NCI-H146 (cell line): ENCODE results near the gene DTYMK.
"Not testable (repeated sequence)": the region's sequence is repeated elsewhere in the genome, so short reads cannot be mapped to it uniquely, and the experiment has no call there.

Experiments used
- DNase-seq: peaks from one replicate; lab custom pipeline; 2025; lab: John Stamatoyannopoulos, UW

Gene DTYMK, protein sequence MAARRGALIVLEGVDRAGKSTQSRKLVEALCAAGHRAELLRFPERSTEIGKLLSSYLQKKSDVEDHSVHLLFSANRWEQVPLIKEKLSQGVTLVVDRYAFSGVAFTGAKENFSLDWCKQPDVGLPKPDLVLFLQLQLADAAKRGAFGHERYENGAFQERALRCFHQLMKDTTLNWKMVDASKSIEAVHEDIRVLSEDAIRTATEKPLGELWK

DNA sequence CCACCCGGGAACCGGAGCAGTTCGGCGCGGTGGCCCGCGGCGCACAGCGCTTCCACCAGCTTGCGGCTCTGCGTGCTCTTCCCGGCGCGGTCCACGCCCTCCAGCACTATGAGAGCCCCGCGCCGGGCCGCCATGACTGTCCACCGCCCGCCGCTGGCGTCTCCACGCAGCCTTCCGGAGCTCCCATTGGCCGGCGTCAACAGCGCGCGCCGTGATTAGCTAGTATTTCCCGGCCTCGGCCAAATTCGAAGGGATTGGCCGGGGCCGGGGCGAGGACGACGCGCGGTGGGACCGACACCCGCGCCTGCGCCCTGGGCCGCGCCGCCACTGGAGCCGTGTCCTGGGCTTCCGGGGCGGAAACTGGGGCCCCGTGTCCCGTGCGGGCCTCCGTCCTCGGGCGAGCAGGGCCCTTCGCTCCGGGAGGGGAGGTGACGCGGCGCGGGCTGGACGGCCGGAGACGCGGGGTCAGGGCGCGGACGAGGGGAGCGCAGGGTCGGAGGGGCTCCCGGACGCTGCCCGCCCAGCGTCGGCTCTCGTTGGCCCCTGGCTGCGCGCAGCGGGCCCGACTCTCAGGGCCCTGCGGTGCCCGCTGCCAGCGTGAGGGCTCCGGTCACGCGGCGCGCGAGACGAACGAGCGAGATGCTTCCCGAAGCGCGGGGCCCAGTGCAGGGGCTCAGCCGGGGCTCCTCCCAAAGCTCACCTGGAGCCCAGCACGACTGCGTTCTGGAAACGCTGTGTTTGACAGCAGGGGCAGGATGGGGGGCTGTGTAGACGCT lies at the start of gene DTYMK:
DTYMK (minus strand) TSS at position 166 of the 776 bp plus-strand sequence; CDS start at position 134, 32 bp downstream.
- DNase-seq = peak; percentile 92

- DNase-seq = no peak
Observed at GRCh38 chr2:241736111-241736510, 49.5 kb upstream of the DTYMK start.

- DNase-seq = peak; percentile 75
Observed at GRCh38 chr2:241734467-241735208, 48.0 kb upstream of the DTYMK start, which contains the start of gene D2HGDH. TSS of gene D2HGDH (plus strand) at chr2:241734630. CDS start at chr2:241735225, 595 bp downstream.

DNA sequence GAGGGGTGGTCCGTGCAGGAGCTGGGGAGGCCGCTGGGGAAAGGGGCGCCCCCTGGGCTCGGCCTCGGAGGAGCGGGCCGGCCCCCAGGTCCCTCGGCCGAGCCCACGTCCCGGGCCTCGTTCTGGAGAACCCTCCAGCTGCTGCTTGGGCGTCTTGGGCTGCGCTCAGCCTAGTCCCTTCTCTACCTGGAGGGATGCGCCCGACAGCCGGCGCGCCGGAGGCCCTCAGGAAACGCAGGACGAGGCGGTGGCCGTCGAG lies 47.5 kb upstream of the DTYMK start:
- no peak for DNase-seq

- no peak for DNase-seq
Observed at GRCh38 chr2:241733391-241734207, 47.0 kb upstream of the DTYMK start.

- not testable (repeated sequence) for DNase-seq
Observed at GRCh38 chr2:241732513-241733186, 46.0 kb upstream of the DTYMK start.

- no peak for DNase-seq
Observed at GRCh38 chr2:241730671-241731293, 44.2 kb upstream of the DTYMK start.

- no peak for DNase-seq
Observed at GRCh38 chr2:241729868-241730267, 43.3 kb upstream of the DTYMK start.

DNA sequence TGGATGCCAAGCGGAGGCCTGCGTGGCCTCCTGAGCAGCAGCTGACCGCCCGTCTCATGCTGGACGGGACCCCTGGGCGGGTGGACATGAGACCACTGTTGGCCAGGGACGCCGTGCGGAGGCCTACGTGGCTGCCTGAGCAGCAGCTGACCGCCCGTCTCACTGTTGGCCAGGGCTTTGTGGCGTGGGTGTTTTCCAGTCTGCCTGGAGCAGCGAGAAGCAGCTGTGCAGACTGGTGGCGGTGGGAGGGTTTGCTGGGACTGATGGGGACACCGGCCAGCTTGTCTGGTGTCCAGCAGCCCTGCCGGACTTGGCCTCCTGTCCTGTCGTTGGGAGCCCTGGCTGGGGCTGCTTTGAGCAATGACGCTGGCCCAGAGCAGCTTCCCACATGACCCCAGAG lies 42.0 kb upstream of the DTYMK start:
- DNase-seq = no peak

GRCh38 chr2:241728000-241728399 lies 41.4 kb upstream of the DTYMK start:
- no peak for DNase-seq

- no peak for DNase-seq
Observed at GRCh38 chr2:241726459-241726858, 39.8 kb upstream of the DTYMK start.

DNA sequence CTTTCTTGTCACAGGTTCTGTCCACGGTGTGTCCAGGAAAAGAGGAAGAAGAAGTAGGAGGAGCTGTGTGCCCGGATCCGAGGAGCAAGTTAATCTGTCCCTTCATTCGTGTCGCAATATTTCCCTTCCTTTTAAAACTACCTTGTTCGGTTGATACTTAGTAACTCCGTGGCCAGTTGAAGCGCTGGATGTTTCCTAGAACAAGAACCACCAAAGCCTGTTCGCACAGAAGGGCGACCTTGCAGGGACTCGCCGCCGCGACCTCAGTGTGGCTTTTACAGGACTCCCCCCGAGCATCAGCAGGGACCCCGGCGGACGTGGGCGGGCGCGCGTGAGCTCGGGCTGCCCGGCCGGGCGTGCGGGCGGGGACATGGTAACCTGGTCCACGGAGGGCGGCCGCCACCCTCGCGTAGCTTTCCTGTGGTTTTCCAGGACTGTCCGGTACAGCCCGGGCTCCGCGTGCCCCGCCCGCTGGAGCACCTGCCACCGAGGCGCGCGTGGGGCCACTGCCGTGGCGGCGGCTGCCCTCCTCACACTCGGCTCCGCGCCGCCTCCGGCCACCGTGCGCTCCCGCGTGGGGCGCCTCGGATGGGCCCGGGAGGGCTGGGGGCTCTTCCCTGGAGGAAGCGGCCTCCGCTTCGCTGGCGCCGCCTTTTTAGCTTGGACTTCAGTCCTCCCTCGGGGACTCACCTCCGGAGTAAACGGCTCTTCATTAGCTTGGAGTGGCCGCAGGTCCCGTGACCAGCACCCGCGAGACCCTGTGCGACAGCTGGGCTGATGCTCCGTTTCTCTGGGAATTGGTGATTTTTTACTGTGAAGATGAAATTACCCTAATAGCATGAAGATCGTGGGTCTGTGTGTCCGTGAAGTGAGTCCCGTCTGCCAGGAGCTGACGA lies 38.6 kb upstream of the DTYMK start:
- DNase-seq = no peak

- DNase-seq = no peak
Observed at GRCh38 chr2:241724259-241724974, 37.8 kb upstream of the DTYMK start.

- DNase-seq = no peak
Observed at GRCh38 chr2:241722896-241723454, 36.4 kb upstream of the DTYMK start.

GRCh38 chr2:241721852-241722251 lies 35.2 kb upstream of the DTYMK start:
- no peak for DNase-seq

GRCh38 chr2:241720560-241720959 lies 33.9 kb upstream of the DTYMK start:
- DNase-seq = no peak

- DNase-seq = no peak
Observed at GRCh38 chr2:241720099-241720498, 33.5 kb upstream of the DTYMK start.

GRCh38 chr2:241719093-241719492 lies 32.5 kb upstream of the DTYMK start:
- DNase-seq = no peak

DNA sequence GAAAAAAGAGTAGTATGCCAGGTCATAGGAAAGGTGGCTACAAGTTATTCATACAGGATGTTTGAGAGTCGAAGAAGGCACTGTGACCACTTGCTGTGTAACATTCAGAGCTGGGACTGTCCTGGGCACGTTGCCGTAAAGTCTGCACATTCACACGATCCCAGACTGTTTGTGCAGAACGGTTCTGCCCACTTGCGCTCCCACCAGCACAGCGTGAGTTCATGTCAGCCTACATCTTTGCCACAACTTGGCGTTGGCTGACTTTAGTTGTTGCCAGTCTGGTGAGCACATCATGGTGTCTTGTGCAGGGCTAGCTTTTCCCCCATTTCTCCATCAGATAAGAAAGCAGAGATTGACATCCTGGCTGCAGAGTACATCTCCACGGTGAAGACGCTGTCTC lies 22.3 kb upstream of the DTYMK start:
- no peak for DNase-seq
